Measurements from ENCODE around the gene LCN15.
"Not testable (repeated sequence)": the region's sequence is repeated elsewhere in the genome, so short reads cannot be mapped to it uniquely, and the experiment has no call there.

LCN15 gene

DNA sequence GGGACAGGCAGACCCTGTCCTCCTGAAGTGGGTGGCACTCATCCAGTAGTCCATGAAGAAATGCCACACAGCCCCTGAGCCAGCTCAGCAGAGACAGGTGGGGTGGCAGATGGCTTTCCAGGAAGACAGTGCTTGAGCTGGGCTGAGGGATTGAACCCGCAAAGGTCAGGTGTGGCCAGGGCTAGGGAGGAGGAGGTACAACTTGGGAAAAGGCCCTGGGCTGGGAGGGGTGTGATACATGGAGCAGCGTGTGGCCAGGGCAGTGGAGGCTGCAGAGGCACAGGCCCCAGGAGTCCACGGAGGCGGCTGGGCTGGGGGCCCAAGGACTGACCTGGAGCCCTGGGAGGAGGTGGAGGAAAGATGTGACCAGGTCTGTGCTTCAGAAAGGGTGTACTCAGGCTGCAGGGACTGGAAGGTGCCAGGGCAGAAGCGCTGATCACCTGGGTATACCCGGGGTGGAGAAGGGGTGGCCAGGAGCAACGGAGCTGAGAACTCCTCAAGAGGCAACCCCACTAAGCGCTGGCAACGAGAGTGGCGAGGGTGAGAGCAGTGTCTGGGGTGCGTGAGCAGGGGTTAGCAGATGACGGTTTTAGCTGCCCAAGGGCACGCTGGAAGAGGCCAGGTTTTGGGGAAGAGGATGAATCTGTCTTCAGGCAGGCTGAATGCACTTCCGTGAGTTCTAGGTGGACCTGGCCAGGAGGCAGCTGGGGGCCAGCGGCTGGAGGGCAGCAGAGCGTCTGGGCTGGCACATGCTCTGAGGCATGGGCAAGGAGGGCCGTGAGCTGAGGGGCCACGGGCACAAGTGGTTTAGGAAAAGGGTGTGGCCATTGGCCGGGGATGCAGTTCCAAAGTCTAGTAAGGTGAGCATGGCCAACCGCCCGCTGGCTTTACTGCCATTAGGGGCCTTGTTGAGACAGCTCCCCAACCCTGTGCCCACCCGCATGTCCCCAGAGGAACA lies 39.5 kb upstream of the LCN15 start (continued):
- no peak for TF ChIP-seq SCRT2 (tag by site-specific recombination; IDR thresholded peaks at IDR 0.05)
- no peak for TF ChIP-seq GLI4 (tag by site-specific recombination; IDR thresholded peaks at IDR 0.05)

DNA sequence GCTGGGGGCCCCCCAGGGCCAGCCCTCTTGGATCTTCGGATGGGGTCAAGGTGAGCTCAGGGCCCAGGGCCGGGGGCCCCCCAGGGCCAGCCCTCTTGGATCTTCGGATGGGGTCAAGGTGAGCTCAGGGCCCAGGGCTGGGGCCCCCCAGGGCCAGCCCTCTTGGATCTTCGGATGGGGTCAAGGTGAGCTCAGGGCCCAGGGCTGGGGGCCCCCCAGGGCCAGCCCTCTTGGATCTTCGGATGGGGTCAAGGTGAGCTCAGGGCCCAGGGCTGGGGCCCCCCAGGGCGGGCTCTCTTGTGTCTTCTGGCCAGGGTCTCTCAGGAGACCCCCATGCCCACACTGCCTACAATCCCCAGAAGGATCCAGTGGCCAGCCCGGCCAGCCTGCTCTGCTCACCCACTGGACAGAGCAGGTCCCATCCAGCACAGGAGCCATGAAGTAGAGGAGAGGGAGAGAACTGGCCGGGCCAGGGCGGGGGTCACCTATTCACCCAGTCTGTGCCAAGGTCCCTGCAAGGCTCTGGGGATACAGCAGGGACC lies 38.8 kb upstream of the LCN15 start:
- H3K27ac ChIP-seq (ENCODE audit: extremely low read depth, low read depth, low read length); H3K9me3 ChIP-seq (ENCODE audit: control insufficient read depth, insufficient read depth, low read depth, low read length); H3K4me1 ChIP-seq (ENCODE audit: control insufficient read depth, insufficient read depth, low read length); H3K4me3 ChIP-seq (ENCODE audit: low read depth, low read length): not testable (repeated sequence)
- CTCF ChIA-PET = interaction anchor here (1.6 to 3.0 kb wide), 2 partner anchors 10 to 41 kb away, joined by 5 to 18 read pairs; no protein-coding TSS in a partner anchor
- POLR2A ChIA-PET = interaction anchor here (0.6 to 0.7 kb wide), 3 partner anchors 24 to 87 kb away, joined by 3 read pairs; no protein-coding TSS in a partner anchor
- H3K36me3 ChIP-seq (ENCODE audit: control insufficient read depth in 2 of 2, insufficient read depth in 1 of 2, low read length in 2 of 2) = peaks cover 0 to 12% of the 10 kb centered on the region in 2 experiments; a peak in 1 of 3 replicates

DNA sequence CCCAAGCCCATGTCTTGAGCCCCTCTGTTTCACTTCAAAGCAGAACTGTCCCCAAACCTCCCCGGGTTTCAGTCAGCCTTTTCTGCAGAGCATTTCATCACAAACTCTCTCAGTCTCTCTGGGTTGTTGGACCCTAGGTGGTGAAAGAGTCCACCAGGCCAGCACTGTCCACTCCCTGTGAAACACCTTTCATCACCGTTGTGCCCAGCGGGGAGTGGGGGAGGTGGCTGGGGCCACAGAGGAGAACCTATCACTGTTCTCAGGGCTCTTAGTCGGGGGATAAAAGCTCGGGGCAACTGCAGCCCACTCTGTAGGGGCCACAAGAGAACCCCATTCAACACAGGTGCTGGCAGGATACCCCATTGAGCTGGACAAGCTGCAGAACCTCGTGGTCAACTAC lies 38.0 kb upstream of the LCN15 start:
- ChIA-PET POLR2A (interaction anchor here (0.7 to 1.1 kb wide), 3 partner anchors 12 to 86 kb away, joined by 3 read pairs; no protein-coding TSS in a partner anchor), CTCF (interaction anchor here (0.8 to 3.0 kb wide), 3 partner anchors 10 to 41 kb away, joined by 3 to 18 read pairs (median 5); no protein-coding TSS in a partner anchor)
- H3K4me1 ChIP-seq (ENCODE audit: control insufficient read depth, insufficient read depth, low read length) = peaks cover 9% of the 10 kb centered on the region

More for the DNA sequence above, 38.0 kb upstream of the LCN15 start:
- Histone ChIP-seq H3K27ac (ENCODE audit: extremely low read depth, low read depth, low read length) (no peak overlapping the region), H3K4me3 (ENCODE audit: low read depth, low read length) (no peak overlapping the region), H3K9me3 (ENCODE audit: control insufficient read depth, insufficient read depth, low read depth, low read length) (no peaks in the 10 kb centered on the region), H3K36me3 (ENCODE audit: control insufficient read depth in 2 of 2, insufficient read depth in 1 of 2, low read length in 2 of 2) (peaks cover 0 to 12% of the 10 kb centered on the region in 2 experiments; a peak in 1 of 3 replicates)
- TF ChIP-seq, protein P1, sequence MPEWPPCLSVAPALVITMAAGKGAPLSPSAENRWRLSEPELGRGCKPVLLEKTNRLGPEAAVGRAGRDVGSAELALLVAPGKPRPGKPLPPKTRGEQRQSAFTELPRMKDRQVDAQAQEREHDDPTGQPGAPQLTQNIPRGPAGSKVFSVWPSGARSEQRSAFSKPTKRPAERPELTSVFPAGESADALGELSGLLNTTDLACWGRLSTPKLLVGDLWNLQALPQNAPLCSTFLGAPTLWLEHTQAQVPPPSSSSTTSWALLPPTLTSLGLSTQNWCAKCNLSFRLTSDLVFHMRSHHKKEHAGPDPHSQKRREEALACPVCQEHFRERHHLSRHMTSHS (tag by site-specific recombination; IDR thresholded peaks at IDR 0.05) = no peak
- TF ChIP-seq, protein P2, sequence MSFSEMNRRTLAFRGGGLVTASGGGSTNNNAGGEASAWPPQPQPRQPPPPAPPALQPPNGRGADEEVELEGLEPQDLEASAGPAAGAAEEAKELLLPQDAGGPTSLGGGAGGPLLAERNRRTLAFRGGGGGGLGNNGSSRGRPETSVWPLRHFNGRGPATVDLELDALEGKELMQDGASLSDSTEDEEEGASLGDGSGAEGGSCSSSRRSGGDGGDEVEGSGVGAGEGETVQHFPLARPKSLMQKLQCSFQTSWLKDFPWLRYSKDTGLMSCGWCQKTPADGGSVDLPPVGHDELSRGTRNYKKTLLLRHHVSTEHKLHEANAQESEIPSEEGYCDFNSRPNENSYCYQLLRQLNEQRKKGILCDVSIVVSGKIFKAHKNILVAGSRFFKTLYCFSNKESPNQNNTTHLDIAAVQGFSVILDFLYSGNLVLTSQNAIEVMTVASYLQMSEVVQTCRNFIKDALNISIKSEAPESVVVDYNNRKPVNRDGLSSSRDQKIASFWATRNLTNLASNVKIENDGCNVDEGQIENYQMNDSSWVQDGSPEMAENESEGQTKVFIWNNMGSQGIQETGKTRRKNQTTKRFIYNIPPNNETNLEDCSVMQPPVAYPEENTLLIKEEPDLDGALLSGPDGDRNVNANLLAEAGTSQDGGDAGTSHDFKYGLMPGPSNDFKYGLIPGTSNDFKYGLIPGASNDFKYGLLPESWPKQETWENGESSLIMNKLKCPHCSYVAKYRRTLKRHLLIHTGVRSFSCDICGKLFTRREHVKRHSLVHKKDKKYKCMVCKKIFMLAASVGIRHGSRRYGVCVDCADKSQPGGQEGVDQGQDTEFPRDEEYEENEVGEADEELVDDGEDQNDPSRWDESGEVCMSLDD (tag by site-specific recombination; IDR thresholded peaks at IDR 0.05) = no peak
- TF ChIP-seq, protein P3, sequence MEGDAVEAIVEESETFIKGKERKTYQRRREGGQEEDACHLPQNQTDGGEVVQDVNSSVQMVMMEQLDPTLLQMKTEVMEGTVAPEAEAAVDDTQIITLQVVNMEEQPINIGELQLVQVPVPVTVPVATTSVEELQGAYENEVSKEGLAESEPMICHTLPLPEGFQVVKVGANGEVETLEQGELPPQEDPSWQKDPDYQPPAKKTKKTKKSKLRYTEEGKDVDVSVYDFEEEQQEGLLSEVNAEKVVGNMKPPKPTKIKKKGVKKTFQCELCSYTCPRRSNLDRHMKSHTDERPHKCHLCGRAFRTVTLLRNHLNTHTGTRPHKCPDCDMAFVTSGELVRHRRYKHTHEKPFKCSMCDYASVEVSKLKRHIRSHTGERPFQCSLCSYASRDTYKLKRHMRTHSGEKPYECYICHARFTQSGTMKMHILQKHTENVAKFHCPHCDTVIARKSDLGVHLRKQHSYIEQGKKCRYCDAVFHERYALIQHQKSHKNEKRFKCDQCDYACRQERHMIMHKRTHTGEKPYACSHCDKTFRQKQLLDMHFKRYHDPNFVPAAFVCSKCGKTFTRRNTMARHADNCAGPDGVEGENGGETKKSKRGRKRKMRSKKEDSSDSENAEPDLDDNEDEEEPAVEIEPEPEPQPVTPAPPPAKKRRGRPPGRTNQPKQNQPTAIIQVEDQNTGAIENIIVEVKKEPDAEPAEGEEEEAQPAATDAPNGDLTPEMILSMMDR (tag by site-specific recombination; IDR thresholded peaks at IDR 0.05) = no peak
- TF ChIP-seq, protein P4, sequence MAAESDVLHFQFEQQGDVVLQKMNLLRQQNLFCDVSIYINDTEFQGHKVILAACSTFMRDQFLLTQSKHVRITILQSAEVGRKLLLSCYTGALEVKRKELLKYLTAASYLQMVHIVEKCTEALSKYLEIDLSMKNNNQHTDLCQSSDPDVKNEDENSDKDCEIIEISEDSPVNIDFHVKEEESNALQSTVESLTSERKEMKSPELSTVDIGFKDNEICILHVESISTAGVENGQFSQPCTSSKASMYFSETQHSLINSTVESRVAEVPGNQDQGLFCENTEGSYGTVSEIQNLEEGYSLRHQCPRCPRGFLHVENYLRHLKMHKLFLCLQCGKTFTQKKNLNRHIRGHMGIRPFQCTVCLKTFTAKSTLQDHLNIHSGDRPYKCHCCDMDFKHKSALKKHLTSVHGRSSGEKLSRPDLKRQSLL (tag by site-specific recombination; IDR thresholded peaks at IDR 0.05) = no peak
- TF ChIP-seq ZNF211 (tag by site-specific recombination; IDR thresholded peaks at IDR 0.05; ENCODE audit: low read depth) (no peak), ZNF510 (tag by site-specific recombination; IDR thresholded peaks at IDR 0.05; ENCODE audit: insufficient replicate concordance) (no peak), BCL11B (tag by site-specific recombination; IDR thresholded peaks at IDR 0.05; ENCODE audit: low read depth) (no peak), ZNF292 (tag by site-specific recombination; IDR thresholded peaks at IDR 0.05; ENCODE audit: borderline replicate concordance, low read depth) (no peak), ZNF423 (tag by site-specific recombination; IDR thresholded peaks at IDR 0.05) (no peak), GLIS1 (tag by site-specific recombination; IDR thresholded peaks at IDR 0.05) (no peak), ZNF521 (tag by site-specific recombination; IDR thresholded peaks at IDR 0.05) (no peak), PRDM1 (tag by site-specific recombination; IDR thresholded peaks at IDR 0.05) (no peak), ZBTB20 (tag by site-specific recombination; IDR thresholded peaks at IDR 0.05) (no peak), ZNF843 (tag by site-specific recombination; IDR thresholded peaks at IDR 0.05) (no peak)

All from HEK293 (cell line).